Frontal cortex (tissue), 4 donors: ENCODE results near the gene CAPN14. TPM values are rescaled to one million over a fixed set of nuclear protein-coding genes. Genes with fewer than 3 reads are reported as not detected.
A peak's percentile ranks its signal among the peaks of the same experiment; 100 is the strongest.

Source experiments
- DNase-seq, 2 donors: peaks; one replicate each; pipeline ENCODE4 v3.0.0; 2012; ENCODE audit warnings: low spot score in 2 of 2
- FAIRE-seq: peaks from 2 replicates; lab custom pipeline; 2012; peaks lifted over from hg19 to GRCh38; lab: Jason Lieb, UNC
- total RNA-seq: library from RNA; depleted of rRNA; stranded (reverse); fragments of >200 nt; gene quantifications from one replicate; pipeline ENCODE4 v1.2.3, GENCODE V29; 2014
- donor health status: control.
- donor health status: control.
- donor health status: control.

CAPN14 gene
- total RNA-seq, 1 donor from 2014 or later, result 0.82 TPM

- no peak for DNase-seq
- no peak for FAIRE-seq
Observed at GRCh38 chr2:31161637-31162036, 55.7 kb downstream of the CAPN14 start.

GRCh38 chr2:31151501-31151900, 65.8 kb downstream of the CAPN14 start:
- FAIRE-seq, result no peak
- no peak for DNase-seq

GRCh38 chr2:31150120-31150670, 67.1 kb downstream of the CAPN14 start:
- DNase-seq, result no peak
- FAIRE-seq, result no peak

GRCh38 chr2:31148514-31148913, 68.8 kb downstream of the CAPN14 start:
- DNase-seq, result no peak
- no peak for FAIRE-seq

- FAIRE-seq (no peak), DNase-seq (no peak)
Observed at GRCh38 chr2:31147645-31148044, 69.7 kb downstream of the CAPN14 start.

- FAIRE-seq (no peak), DNase-seq (no peak)
Observed at GRCh38 chr2:31142110-31142509, 75.2 kb downstream of the CAPN14 start.

GRCh38 chr2:31141443-31142085, 75.8 kb downstream of the CAPN14 start:
- DNase-seq (no peak), FAIRE-seq (no peak)

- DNase-seq (no peak), FAIRE-seq (no peak)
Observed at GRCh38 chr2:31140151-31140550, 77.2 kb downstream of the CAPN14 start.

GRCh38 chr2:31139671-31140070, 77.6 kb downstream of the CAPN14 start:
- FAIRE-seq (no peak), DNase-seq (no peak)

GRCh38 chr2:31138037-31138962, 79.0 kb downstream of the CAPN14 start, which contains the start of gene GALNT14:
Gene GALNT14, minus strand, starts transcription at chr2:31138440. Its CDS starts 354 bp downstream, at chr2:31138086.
- FAIRE-seq (no peak), DNase-seq (peak; percentile 77 to 79)

- DNase-seq, result peak; percentile 37 to 44
- FAIRE-seq, result no peak
Observed at GRCh38 chr2:31137211-31138036, 79.9 kb downstream of the CAPN14 start.

- no peak for FAIRE-seq
- no peak for DNase-seq
Observed at GRCh38 chr2:31136732-31137131, 80.6 kb downstream of the CAPN14 start.

GRCh38 chr2:31136000-31136399, 81.3 kb downstream of the CAPN14 start:
- DNase-seq, result no peak
- FAIRE-seq, result no peak

GRCh38 chr2:31134480-31134879, 82.8 kb downstream of the CAPN14 start:
- no peak for FAIRE-seq
- DNase-seq, result no peak

GRCh38 chr2:31132786-31133185, 84.5 kb downstream of the CAPN14 start:
- no peak for DNase-seq
- no peak for FAIRE-seq

- no peak for FAIRE-seq
- no peak for DNase-seq
Observed at GRCh38 chr2:31131871-31132270, 85.4 kb downstream of the CAPN14 start.

- no peak for FAIRE-seq
Observed at GRCh38 chr2:31129375-31130171, 87.7 kb downstream of the CAPN14 start.

GRCh38 chr2:31127931-31128330, 89.4 kb downstream of the CAPN14 start:
- DNase-seq (no peak), FAIRE-seq (no peak)

More at GRCh38 chr2:31129375-31130171, 87.7 kb downstream of the CAPN14 start:
- no peak for DNase-seq
